Common myeloid progenitor, CD34-positive (primary cell): Measurements from ENCODE around the gene CD79B.

Source experiments
- CTCF ChIA-PET: fragments of 350-600 bp; sonication (Branson Sonifier 250); formaldehyde crosslinking; loops from one replicate; lab custom pipeline; 2021; ENCODE audit warnings: antibody characterized with exemption; lab: Charles Lee
- POLR2A ChIA-PET: fragments of 350-600 bp; sonication (Branson Sonifier 250); formaldehyde crosslinking; loops from one replicate; lab custom pipeline; 2021; ENCODE audit warnings: antibody characterized with exemption; lab: Charles Lee
- DNase-seq, 3 donors: peaks; one replicate each; pipeline versions ENCODE4 v3.0.0 to v3.0.0-alpha.2; 2013
- H3K27ac ChIP-seq, 2 experiments: 1 replicate in 1 of 2; 2 replicates in 1 of 2; pipeline ENCODE4 v1.7.0; 2013; ENCODE audit warnings: inconsistent platforms in 2 of 2, low read length in 2 of 2, mild to moderate bottlenecking in 2 of 2, low read depth in 1 of 2, moderate library complexity in 1 of 2; ENCODE audit not compliant: severe bottlenecking in 2 of 2, insufficient read depth in 1 of 2, poor library complexity in 1 of 2
- H3K27me3 ChIP-seq, 5 experiments: replicated peaks in 2 of 5; 1 replicate in 3 of 5; 2 replicates in 2 of 5; pipeline versions ENCODE4 v1.6.1 to v1.7.0; 2013; ENCODE audit warnings: low read length in 4 of 5, mild to moderate bottlenecking in 2 of 5, moderate library complexity in 2 of 5, inconsistent platforms in 1 of 5; ENCODE audit not compliant: insufficient read depth in 5 of 5, control insufficient read depth in 4 of 5
- H3K36me3 ChIP-seq, 4 experiments: 1 replicate in 2 of 4; 2 replicates in 2 of 4; pipeline versions ENCODE4 v1.6.1 to v1.7.0; 2013; ENCODE audit warnings: low read length in 3 of 4, control low read depth in 1 of 4, mild to moderate bottlenecking in 1 of 4; ENCODE audit not compliant: control insufficient read depth in 4 of 4, insufficient read depth in 4 of 4
- H3K4me1 ChIP-seq, 4 experiments: 1 replicate in 3 of 4; 2 replicates in 1 of 4; pipeline versions ENCODE4 v1.6.1 to v1.7.1; 2013; ENCODE audit warnings: low read length in 3 of 4, mild to moderate bottlenecking in 3 of 4, control low read depth in 1 of 4, inconsistent platforms in 1 of 4, moderate library complexity in 1 of 4; ENCODE audit not compliant: control insufficient read depth in 4 of 4, insufficient read depth in 4 of 4; ENCODE audit errors: control extremely low read depth in 1 of 4
- H3K4me3 ChIP-seq, 7 experiments: 1 replicate in 4 of 7; 2 replicates in 3 of 7; pipeline versions ENCODE4 v1.5.1 to v1.7.0; 2013; ENCODE audit warnings: mild to moderate bottlenecking in 7 of 7, low read length in 6 of 7, moderate library complexity in 6 of 7, inconsistent platforms in 2 of 7, low read depth in 2 of 7, control low read depth in 1 of 7; ENCODE audit not compliant: insufficient read depth in 4 of 7, control insufficient read depth in 1 of 7; ENCODE audit errors: extremely low read depth in 1 of 7
- H3K9me3 ChIP-seq, 5 experiments: 1 replicate in 4 of 5; 2 replicates in 1 of 5; pipeline versions ENCODE4 v1.6.1 to v1.7.1; 2013; ENCODE audit warnings: low read length in 4 of 5, mild to moderate bottlenecking in 2 of 5, inconsistent platforms in 1 of 5, low read depth in 1 of 5, moderate library complexity in 1 of 5; ENCODE audit not compliant: control insufficient read depth in 4 of 5, insufficient read depth in 2 of 5; ENCODE audit errors: control extremely low read depth in 1 of 5
- WGBS: methylation state at CpG from one replicate; pipeline ENCODE4 v1.1.5; 2013; ENCODE audit not compliant: insufficient coverage; 5-methylcytosine and 5-hydroxymethylcytosine counted together

Gene CD79B

GRCh38 chr17:63942309-63942985, 10.3 kb upstream of the CD79B start:
- WGBS: over 99% methylated on average over 20 of the region's 21 CpGs
- Histone ChIP-seq H3K27me3 (no peaks in the 10 kb centered on the region), H3K4me3 (no peak overlapping the region), H3K4me1 (peaks cover 0 to 33% (median 26%) of the 10 kb centered on the region in 4 experiments), H3K27ac (no peak overlapping the region), H3K36me3 (no peaks in the 10 kb centered on the region), H3K9me3 (no peaks in the 10 kb centered on the region)
- CTCF ChIA-PET: interaction anchor here (0.6 to 3.3 kb wide), 4 partner anchors 11 to 85 kb away, joined by 3 to 12 read pairs (median 8); partner anchors contain the start of genes CD79B and GH1
- POLR2A ChIA-PET: no interaction called here
- no peak for DNase-seq

- H3K36me3 ChIP-seq: no peaks in the 10 kb centered on the region
- no peak for DNase-seq
- 96% methylated on average over 23 of the region's 23 CpGs for whole genome bisulfite sequencing
- no peak overlapping the region for H3K4me3 ChIP-seq
- no peaks in the 10 kb centered on the region for H3K9me3 ChIP-seq
- H3K27ac ChIP-seq: no peak overlapping the region
- POLR2A ChIA-PET: no interaction called here
- H3K27me3 ChIP-seq: no peaks in the 10 kb centered on the region
- CTCF ChIA-PET: interaction anchor here (1.5 to 3.3 kb wide), 3 partner anchors 10 to 22 kb away, joined by 5 to 12 read pairs (median 11); partner anchors contain the start of genes CD79B and GH1
- peaks cover 0 to 28% (median 21%) of the 10 kb centered on the region in 4 experiments for H3K4me1 ChIP-seq
These were observed 9.6 kb upstream of the CD79B start for GRCh38 chr17:63941751-63942150.

GRCh38 chr17:63941162-63941561, 9.0 kb upstream of the CD79B start:
- Histone ChIP-seq H3K36me3 (no peaks in the 10 kb centered on the region), H3K4me1 (peaks cover 0 to 23% (median 16%) of the 10 kb centered on the region in 4 experiments), H3K9me3 (no peaks in the 10 kb centered on the region), H3K4me3 (no peak overlapping the region), H3K27ac (no peak overlapping the region), H3K27me3 (no peaks in the 10 kb centered on the region)
- no peak for DNase-seq
- 95% methylated on average over 12 of the region's 12 CpGs for WGBS
- POLR2A ChIA-PET: no interaction called here
- CTCF ChIA-PET: interaction anchor here (1.1 to 3.3 kb wide), 4 partner anchors 9 to 38 kb away, joined by 3 to 12 read pairs (median 7); partner anchors contain the start of genes CD79B and GH1

GRCh38 chr17:63940584-63940983, 8.5 kb upstream of the CD79B start:
- DNase-seq: no peak
- H3K27ac ChIP-seq: no peak overlapping the region
- CTCF ChIA-PET: interaction anchor here (1.1 to 1.5 kb wide), 5 partner anchors 10 to 50 kb away, joined by 3 to 4 read pairs (median 3); no protein-coding TSS in a partner anchor
- WGBS: over 99% methylated on average over 11 of the region's 14 CpGs
- peaks cover 0 to 17% (median 10%) of the 10 kb centered on the region in 4 experiments for H3K4me1 ChIP-seq
- no peaks in the 10 kb centered on the region for H3K9me3 ChIP-seq
- H3K36me3 ChIP-seq: no peaks in the 10 kb centered on the region
- no peaks in the 10 kb centered on the region for H3K27me3 ChIP-seq
- H3K4me3 ChIP-seq: no peak overlapping the region
- POLR2A ChIA-PET: no interaction called here

GRCh38 chr17:63939884-63940283, 7.8 kb upstream of the CD79B start:
- H3K27ac ChIP-seq: no peak overlapping the region
- H3K9me3 ChIP-seq: no peaks in the 10 kb centered on the region
- DNase-seq: no peak
- ChIA-PET POLR2A (no interaction called here), CTCF (interaction anchor here (1.1 to 1.5 kb wide), 5 partner anchors 10 to 51 kb away, joined by 3 to 4 read pairs (median 3); no protein-coding TSS in a partner anchor)
- WGBS: 88% methylated on average over 3 of the region's 6 CpGs
- no peak overlapping the region for H3K4me3 ChIP-seq
- H3K36me3 ChIP-seq: no peaks in the 10 kb centered on the region
- H3K27me3 ChIP-seq: no peaks in the 10 kb centered on the region
- peaks cover 0 to 16% (median 8%) of the 10 kb centered on the region in 4 experiments for H3K4me1 ChIP-seq

- ChIA-PET POLR2A (no interaction called here), CTCF (interaction anchor here (1.1 to 1.4 kb wide), 3 partner anchors 11 to 51 kb away, joined by 3 to 4 read pairs (median 3); no protein-coding TSS in a partner anchor)
These were observed 7.3 kb upstream of the CD79B start for GRCh38 chr17:63939401-63939800.

GRCh38 chr17:63937920-63938319, 5.8 kb upstream of the CD79B start:
- no peaks in the 10 kb centered on the region for H3K27me3 ChIP-seq
- no peak overlapping the region for H3K27ac ChIP-seq
- H3K9me3 ChIP-seq: no peaks in the 10 kb centered on the region
- peaks cover 0 to 21% (median 11%) of the 10 kb centered on the region in 4 experiments for H3K4me1 ChIP-seq
- CTCF ChIA-PET: interaction anchor here (0.7 to 2.3 kb wide), 5 partner anchors 9 to 105 kb away, joined by 3 to 18 read pairs (median 6); no protein-coding TSS in a partner anchor
- no CpG with 5 or more reads among the region's 4 CpGs for WGBS
- H3K4me3 ChIP-seq: no peak overlapping the region
- H3K36me3 ChIP-seq: no peaks in the 10 kb centered on the region
- no peak for DNase-seq
- POLR2A ChIA-PET: no interaction called here

More at GRCh38 chr17:63939401-63939800, 7.3 kb upstream of the CD79B start:
- no peaks in the 10 kb centered on the region for H3K36me3 ChIP-seq
- DNase-seq: no peak
- H3K4me1 ChIP-seq: peaks cover 0 to 19% (median 8%) of the 10 kb centered on the region in 4 experiments
- H3K4me3 ChIP-seq: no peak overlapping the region
- H3K27me3 ChIP-seq: no peaks in the 10 kb centered on the region
- no peak overlapping the region for H3K27ac ChIP-seq
- WGBS: 95% methylated on average over 9 of the region's 9 CpGs
- H3K9me3 ChIP-seq: no peaks in the 10 kb centered on the region
